ENCODE measurements around the gene NEB. TPM values are rescaled to one million over a fixed set of nuclear protein-coding genes. Genes with fewer than 3 reads are reported as not detected.
A peak's percentile ranks its signal among the peaks of the same experiment; 100 is the strongest.

The NEB gene
- total RNA-seq, 3 donors from 2014 or later, result 2.0 to 2.8 (median 2.6) TPM

GRCh38 chr2:151491496-151491895 is 242.8 kb downstream of the NEB start:
- Histone ChIP-seq H3K4me1 (no peaks in the 10 kb centered on the region), H3K27me3 (no peaks in the 10 kb centered on the region), H3K27ac (no peak overlapping the region), H3K4me3 (no peak overlapping the region), H3K9me3 (no peaks in the 10 kb centered on the region), H3K36me3 (no peaks in the 10 kb centered on the region)
- TF ChIP-seq CTCF (IDR thresholded peaks at IDR 0.05), result no peak
- no peak for TF ChIP-seq POLR2AphosphoS5 (IDR thresholded peaks at IDR 0.05)
- no peak for TF ChIP-seq POLR2A (IDR thresholded peaks at IDR 0.05)
- no peak for DNase-seq (ENCODE audit: low spot score in 2 of 2)
- intact Hi-C loops (cut with DNase I; ENCODE audit: low total_unique reads), result no loop called here

DNA sequence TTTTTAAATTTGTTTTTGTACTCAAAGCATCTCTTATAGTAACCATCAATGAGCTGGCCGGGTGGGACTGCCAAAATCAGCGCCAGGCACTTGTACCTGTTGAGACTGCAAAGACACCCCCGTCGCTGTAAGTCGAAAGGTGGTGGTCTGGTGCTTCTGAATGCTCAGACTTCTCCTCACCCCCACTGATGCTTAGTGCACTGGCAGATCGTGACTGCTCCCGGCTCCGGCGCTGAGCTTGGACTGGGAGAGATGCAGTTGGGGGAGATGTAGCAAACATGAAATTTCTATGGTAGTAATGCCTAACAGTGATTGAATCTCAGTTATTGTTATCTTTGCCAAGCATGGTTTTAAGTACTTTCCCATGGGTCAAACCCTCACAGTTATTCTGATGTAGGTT is 244.0 kb downstream of the NEB start:
- no peaks in the 10 kb centered on the region for H3K4me1 ChIP-seq
- H3K4me3 ChIP-seq, result no peak overlapping the region
- intact Hi-C loops (cut with DNase I; ENCODE audit: low total_unique reads), result no loop called here
- H3K36me3 ChIP-seq, result no peaks in the 10 kb centered on the region
- no peaks in the 10 kb centered on the region for H3K9me3 ChIP-seq
- no peak for DNase-seq (ENCODE audit: low spot score in 2 of 2)
- no peak overlapping the region for H3K27ac ChIP-seq
- TF ChIP-seq POLR2AphosphoS5 (IDR thresholded peaks at IDR 0.05) (no peak), CTCF (IDR thresholded peaks at IDR 0.05) (no peak), POLR2A (IDR thresholded peaks at IDR 0.05) (no peak)
- no peaks in the 10 kb centered on the region for H3K27me3 ChIP-seq

DNA sequence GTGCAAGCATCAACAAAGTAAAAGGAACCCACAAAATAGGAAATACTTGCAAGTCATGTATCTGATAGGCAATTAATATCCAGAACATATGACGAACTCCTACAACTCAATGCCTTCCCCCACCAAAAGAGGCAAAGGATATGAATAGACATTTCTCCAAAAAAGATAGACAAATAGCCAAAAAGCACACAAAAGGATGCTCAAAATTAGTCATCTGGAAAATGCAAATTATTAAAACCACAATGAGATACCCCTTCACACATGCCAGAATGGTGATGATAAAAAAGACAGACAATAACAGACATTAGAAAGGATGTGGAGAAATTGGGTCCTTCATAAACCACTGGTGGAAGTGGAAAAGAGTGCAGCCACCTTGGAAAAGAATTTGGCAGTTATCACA is 248.2 kb downstream of the NEB start:
- H3K4me1 ChIP-seq, result no peaks in the 10 kb centered on the region
- no peak for DNase-seq (ENCODE audit: low spot score in 2 of 2)
- no peak overlapping the region for H3K4me3 ChIP-seq
- intact Hi-C loops (cut with DNase I; ENCODE audit: low total_unique reads), result no loop called here
- no peaks in the 10 kb centered on the region for H3K9me3 ChIP-seq
- no peak overlapping the region for H3K27ac ChIP-seq
- no peak for TF ChIP-seq POLR2A (IDR thresholded peaks at IDR 0.05)
- TF ChIP-seq CTCF (IDR thresholded peaks at IDR 0.05), result no peak
- no peak for TF ChIP-seq POLR2AphosphoS5 (IDR thresholded peaks at IDR 0.05)
- H3K36me3 ChIP-seq, result no peaks in the 10 kb centered on the region
- H3K27me3 ChIP-seq, result no peaks in the 10 kb centered on the region

- DNase-seq (ENCODE audit: low spot score in 2 of 2), result no peak
- TF ChIP-seq CTCF (IDR thresholded peaks at IDR 0.05) (no peak), POLR2A (IDR thresholded peaks at IDR 0.05) (no peak), POLR2AphosphoS5 (IDR thresholded peaks at IDR 0.05) (no peak)
- H3K4me1 ChIP-seq, result no peaks in the 10 kb centered on the region
- peak overlapping the region in 1 of 2 donors; percentile 39 for H3K27ac ChIP-seq
- H3K9me3 ChIP-seq, result no peaks in the 10 kb centered on the region
- intact Hi-C loops (cut with DNase I; ENCODE audit: low total_unique reads), result no loop called here
- no peaks in the 10 kb centered on the region for H3K36me3 ChIP-seq
- no peak overlapping the region for H3K4me3 ChIP-seq
- no peaks in the 10 kb centered on the region for H3K27me3 ChIP-seq
These were observed 250.2 kb downstream of the NEB start for GRCh38 chr2:151484100-151484499.

DNA sequence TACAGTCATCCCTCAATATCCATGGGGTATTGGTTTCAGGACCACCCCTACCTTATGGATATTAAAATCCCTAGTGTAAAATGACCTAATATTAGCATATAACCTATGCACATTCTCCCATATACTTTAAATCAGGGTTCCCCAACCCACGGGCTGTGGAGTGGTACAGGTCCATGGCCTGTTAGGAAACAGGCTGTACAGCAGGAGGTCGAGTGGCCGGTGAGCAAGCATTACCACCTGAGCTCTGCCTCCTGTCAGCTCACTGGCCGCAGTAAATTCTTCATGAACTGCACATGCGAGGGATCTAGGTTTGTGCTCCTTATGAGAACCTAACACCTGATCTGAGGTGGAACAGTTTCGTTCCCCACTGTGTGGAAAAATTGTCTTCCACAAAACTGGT is 250.7 kb downstream of the NEB start:
- no peaks in the 10 kb centered on the region for H3K9me3 ChIP-seq
- intact Hi-C loops (cut with DNase I; ENCODE audit: low total_unique reads), result no loop called here
- no peak overlapping the region for H3K4me3 ChIP-seq
- no peaks in the 10 kb centered on the region for H3K27me3 ChIP-seq
- H3K4me1 ChIP-seq, result no peaks in the 10 kb centered on the region
- DNase-seq (ENCODE audit: low spot score in 2 of 2), result no peak
- TF ChIP-seq CTCF (IDR thresholded peaks at IDR 0.05), result no peak
- TF ChIP-seq POLR2A (IDR thresholded peaks at IDR 0.05), result no peak
- TF ChIP-seq POLR2AphosphoS5 (IDR thresholded peaks at IDR 0.05), result no peak
- no peaks in the 10 kb centered on the region for H3K36me3 ChIP-seq
- no peak overlapping the region for H3K27ac ChIP-seq
